HL-60 (cell line): ENCODE measurements around the gene S1PR1.

ENCODE experiments used
- DNase-seq, 2 experiments: peaks; one replicate each; pipeline ENCODE4 v3.0.0-alpha.2; 2010 to 2020; ENCODE audit warnings: low read depth in 1 of 2, low spot score in 1 of 2
- H3K27ac ChIP-seq: fragments of 250-450 bp; sonication (Bioruptor Pico); replicated peaks from 2 replicates; pipeline ENCODE4 v1.5.1; 2020; ENCODE audit warnings: mild to moderate bottlenecking, moderate library complexity
- H3K27me3 ChIP-seq: fragments of 250-450 bp; sonication (Bioruptor Pico); 2 replicates; pipeline ENCODE4 v1.5.1; 2021; ENCODE audit warnings: mild to moderate bottlenecking, moderate library complexity; ENCODE audit not compliant: insufficient read depth, poor library complexity, severe bottlenecking
- H3K4me3 ChIP-seq: replicated peaks from 2 replicates; pipeline ENCODE4 v1.5.1; 2011; ENCODE audit warnings: mild to moderate bottlenecking, control low read depth, low read length; ENCODE audit not compliant: insufficient read depth
- GABPA ChIP-seq: IDR thresholded peaks from 2 replicates; pipeline ENCODE4 v1.6.1; 2012; ENCODE audit warnings: low read depth
- POLR2AphosphoS5 ChIP-seq: IDR thresholded peaks from 2 replicates; pipeline ENCODE4 v1.6.1; 2012; ENCODE audit warnings: low read depth
- SPI1 ChIP-seq: IDR thresholded peaks from 2 replicates; pipeline ENCODE4 v1.6.1; 2012; ENCODE audit warnings: low read depth, mild to moderate bottlenecking, borderline replicate concordance
- TF ChIP-seq, protein P1 (sequence below): IDR thresholded peaks from 2 replicates; pipeline ENCODE4 v1.6.1; 2012; ENCODE audit warnings: low read depth; ENCODE audit not compliant: insufficient replicate concordance
- TF ChIP-seq, protein P2 (sequence below): IDR thresholded peaks from one replicate; pipeline ENCODE4 v1.5.1; 2011; ENCODE audit warnings: low read length, control low read depth, inconsistent platforms; ENCODE audit not compliant: insufficient read depth

Gene S1PR1

DNA sequence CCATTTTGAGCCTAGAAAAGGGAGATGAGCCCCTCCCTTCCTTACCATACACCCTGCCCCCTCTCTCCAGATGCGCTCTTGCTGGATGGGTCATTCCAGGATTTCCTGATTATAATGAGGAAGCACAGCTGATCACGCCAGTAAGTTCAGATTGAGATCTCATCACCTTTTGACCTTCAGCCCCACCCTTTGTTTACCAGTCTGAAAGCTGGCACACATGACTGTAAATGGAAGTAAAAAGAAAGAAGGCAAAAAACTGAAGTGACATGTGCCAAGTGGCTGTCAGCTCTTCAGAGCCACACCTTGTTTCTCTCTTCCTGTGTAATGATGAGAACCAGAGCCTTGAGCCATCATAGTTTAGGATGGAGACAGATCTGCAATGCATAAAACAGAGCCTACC is 27.9 kb downstream of the S1PR1 start:
- no peak overlapping the region for H3K27ac ChIP-seq
- TF ChIP-seq, protein P1, sequence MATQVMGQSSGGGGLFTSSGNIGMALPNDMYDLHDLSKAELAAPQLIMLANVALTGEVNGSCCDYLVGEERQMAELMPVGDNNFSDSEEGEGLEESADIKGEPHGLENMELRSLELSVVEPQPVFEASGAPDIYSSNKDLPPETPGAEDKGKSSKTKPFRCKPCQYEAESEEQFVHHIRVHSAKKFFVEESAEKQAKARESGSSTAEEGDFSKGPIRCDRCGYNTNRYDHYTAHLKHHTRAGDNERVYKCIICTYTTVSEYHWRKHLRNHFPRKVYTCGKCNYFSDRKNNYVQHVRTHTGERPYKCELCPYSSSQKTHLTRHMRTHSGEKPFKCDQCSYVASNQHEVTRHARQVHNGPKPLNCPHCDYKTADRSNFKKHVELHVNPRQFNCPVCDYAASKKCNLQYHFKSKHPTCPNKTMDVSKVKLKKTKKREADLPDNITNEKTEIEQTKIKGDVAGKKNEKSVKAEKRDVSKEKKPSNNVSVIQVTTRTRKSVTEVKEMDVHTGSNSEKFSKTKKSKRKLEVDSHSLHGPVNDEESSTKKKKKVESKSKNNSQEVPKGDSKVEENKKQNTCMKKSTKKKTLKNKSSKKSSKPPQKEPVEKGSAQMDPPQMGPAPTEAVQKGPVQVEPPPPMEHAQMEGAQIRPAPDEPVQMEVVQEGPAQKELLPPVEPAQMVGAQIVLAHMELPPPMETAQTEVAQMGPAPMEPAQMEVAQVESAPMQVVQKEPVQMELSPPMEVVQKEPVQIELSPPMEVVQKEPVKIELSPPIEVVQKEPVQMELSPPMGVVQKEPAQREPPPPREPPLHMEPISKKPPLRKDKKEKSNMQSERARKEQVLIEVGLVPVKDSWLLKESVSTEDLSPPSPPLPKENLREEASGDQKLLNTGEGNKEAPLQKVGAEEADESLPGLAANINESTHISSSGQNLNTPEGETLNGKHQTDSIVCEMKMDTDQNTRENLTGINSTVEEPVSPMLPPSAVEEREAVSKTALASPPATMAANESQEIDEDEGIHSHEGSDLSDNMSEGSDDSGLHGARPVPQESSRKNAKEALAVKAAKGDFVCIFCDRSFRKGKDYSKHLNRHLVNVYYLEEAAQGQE: no peak
- TF ChIP-seq POLR2AphosphoS5 (no peak), GABPA (no peak), SPI1 (no peak)
- TF ChIP-seq, protein P2, sequence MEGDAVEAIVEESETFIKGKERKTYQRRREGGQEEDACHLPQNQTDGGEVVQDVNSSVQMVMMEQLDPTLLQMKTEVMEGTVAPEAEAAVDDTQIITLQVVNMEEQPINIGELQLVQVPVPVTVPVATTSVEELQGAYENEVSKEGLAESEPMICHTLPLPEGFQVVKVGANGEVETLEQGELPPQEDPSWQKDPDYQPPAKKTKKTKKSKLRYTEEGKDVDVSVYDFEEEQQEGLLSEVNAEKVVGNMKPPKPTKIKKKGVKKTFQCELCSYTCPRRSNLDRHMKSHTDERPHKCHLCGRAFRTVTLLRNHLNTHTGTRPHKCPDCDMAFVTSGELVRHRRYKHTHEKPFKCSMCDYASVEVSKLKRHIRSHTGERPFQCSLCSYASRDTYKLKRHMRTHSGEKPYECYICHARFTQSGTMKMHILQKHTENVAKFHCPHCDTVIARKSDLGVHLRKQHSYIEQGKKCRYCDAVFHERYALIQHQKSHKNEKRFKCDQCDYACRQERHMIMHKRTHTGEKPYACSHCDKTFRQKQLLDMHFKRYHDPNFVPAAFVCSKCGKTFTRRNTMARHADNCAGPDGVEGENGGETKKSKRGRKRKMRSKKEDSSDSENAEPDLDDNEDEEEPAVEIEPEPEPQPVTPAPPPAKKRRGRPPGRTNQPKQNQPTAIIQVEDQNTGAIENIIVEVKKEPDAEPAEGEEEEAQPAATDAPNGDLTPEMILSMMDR: no peak
- no peaks in the 10 kb centered on the region for H3K27me3 ChIP-seq
- H3K4me3 ChIP-seq: no peak overlapping the region
- no peak for DNase-seq

DNA sequence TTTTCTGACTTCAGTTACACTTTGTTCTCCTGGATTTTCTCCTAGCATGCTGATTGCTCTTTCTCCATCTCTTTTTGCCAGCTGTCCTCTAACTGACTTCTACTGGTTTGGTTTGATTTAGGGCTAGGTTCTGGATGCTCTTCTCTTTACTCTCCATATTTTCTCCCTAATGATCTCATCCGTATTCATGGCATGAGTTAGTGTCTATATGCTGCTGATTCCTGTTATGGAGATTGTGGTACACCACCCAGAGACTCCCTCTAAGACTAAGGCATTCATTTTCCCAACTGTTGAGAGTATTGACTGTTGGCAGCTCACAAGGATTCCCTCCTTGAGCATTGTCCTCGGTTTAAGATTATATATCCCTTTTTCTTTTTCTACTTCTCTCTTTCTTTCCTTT is 28.9 kb downstream of the S1PR1 start:
- Histone ChIP-seq H3K4me3 (no peak overlapping the region), H3K27me3 (no peaks in the 10 kb centered on the region), H3K27ac (no peak overlapping the region)
- TF ChIP-seq POLR2AphosphoS5 (no peak), GABPA (no peak), SPI1 (no peak)
- TF ChIP-seq, protein P2: no peak
- TF ChIP-seq, protein P1: no peak
- no peak for DNase-seq

DNA sequence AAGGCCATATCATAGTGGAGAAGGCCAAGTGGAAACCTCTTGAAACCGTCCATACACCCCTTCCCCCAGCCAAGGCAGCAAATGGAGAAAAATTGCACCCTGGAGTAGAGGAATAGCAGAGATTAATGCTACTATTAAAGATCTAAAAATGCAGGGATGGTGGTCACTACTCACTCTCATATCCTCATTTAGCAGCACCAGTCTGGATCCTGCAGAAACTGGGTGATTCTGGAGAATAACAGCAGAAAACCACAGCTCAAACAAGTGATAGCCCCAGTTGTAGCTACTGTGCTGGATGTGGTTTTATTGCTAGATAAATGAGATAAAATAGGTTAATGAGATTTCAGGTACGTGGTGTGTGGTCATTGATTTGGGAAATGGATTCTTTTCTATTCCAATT is 30.3 kb downstream of the S1PR1 start:
- Histone ChIP-seq H3K27ac (no peak overlapping the region), H3K4me3 (no peak overlapping the region), H3K27me3 (no peaks in the 10 kb centered on the region)
- DNase-seq: no peak
- no peak for TF ChIP-seq POLR2AphosphoS5
- TF ChIP-seq, protein P1: no peak
- no peak for TF ChIP-seq GABPA
- no peak for TF ChIP-seq SPI1
- TF ChIP-seq, protein P2: no peak
